Thyroid gland (tissue), 4 donors: ENCODE results near the gene KPNA3.

Experiments used
- POLR2A ChIP-seq, 2 donors: fragments of 450-650 bp; IDR thresholded peaks; one replicate each; pipeline ENCODE4 v1.6.1; 2017; ENCODE audit warnings: antibody characterized with exemption in 2 of 2, mild to moderate bottlenecking in 2 of 2, moderate library complexity in 1 of 2
- TF ChIP-seq, protein P1 (sequence below), 6 experiments: fragments of 200-600 bp in 3 of 6; fragments of 450-650 bp in 3 of 6; sonication (generic) in 3 of 6; IDR thresholded peaks; one replicate each; pipeline ENCODE4 v1.5.1; 2016 to 2019; ENCODE audit warnings: antibody characterized with exemption in 6 of 6, mild to moderate bottlenecking in 2 of 6, inconsistent platforms in 1 of 6, moderate library complexity in 1 of 6

DNA sequence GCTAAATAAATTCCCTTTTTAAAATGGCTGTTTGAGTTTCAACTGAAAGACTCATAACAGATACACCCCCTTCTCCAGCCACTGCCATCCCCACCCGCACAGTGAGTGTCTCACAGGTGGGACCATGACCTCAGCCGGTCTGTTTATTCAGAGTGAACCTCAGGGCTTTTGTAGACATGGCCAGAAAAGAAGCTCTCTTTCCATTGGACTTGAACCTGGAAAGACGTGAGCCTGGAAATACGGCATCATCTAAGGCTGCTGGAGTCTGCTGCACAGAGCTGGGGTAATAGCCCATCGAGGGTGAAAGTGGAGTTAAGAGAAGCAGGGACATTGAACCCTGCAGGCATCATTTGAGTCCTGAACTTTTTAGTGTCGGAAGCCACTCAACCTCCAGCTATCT, 15.2 kb upstream of the KPNA3 start:
- TF ChIP-seq, protein P1, sequence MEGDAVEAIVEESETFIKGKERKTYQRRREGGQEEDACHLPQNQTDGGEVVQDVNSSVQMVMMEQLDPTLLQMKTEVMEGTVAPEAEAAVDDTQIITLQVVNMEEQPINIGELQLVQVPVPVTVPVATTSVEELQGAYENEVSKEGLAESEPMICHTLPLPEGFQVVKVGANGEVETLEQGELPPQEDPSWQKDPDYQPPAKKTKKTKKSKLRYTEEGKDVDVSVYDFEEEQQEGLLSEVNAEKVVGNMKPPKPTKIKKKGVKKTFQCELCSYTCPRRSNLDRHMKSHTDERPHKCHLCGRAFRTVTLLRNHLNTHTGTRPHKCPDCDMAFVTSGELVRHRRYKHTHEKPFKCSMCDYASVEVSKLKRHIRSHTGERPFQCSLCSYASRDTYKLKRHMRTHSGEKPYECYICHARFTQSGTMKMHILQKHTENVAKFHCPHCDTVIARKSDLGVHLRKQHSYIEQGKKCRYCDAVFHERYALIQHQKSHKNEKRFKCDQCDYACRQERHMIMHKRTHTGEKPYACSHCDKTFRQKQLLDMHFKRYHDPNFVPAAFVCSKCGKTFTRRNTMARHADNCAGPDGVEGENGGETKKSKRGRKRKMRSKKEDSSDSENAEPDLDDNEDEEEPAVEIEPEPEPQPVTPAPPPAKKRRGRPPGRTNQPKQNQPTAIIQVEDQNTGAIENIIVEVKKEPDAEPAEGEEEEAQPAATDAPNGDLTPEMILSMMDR (IDR thresholded peaks at IDR 0.05) = no peak
- TF ChIP-seq POLR2A (IDR thresholded peaks at IDR 0.05) = no peak
